ENCODE results near the gene M6PR.

Gene M6PR

DNA sequence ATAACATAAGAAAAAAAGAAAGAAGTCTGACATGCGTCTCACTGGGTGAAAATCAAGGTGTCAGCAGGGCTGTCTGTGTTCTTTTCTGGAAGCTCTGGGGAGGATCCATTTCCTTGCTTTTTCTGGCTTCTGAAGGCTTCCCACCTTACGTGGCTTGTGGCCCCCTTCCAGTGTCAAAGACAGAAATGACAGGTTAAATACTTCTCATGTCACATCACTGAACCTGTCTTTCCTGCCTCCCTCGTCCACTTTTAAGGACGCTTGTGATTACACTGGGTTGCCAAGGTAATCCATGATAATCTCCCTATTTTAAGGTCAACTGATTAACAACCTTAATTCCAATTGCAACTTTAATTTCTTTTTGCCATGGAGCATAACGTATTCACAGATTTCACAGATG lies 39.7 kb downstream of the M6PR start:
- H3K79me2 ChIP-seq (ENCODE audit: insufficient read depth, low read length) = peaks cover under 1% of the 10 kb centered on the region; the same call in 1 of the 2 replicates
- TF ChIP-seq, protein P1, sequence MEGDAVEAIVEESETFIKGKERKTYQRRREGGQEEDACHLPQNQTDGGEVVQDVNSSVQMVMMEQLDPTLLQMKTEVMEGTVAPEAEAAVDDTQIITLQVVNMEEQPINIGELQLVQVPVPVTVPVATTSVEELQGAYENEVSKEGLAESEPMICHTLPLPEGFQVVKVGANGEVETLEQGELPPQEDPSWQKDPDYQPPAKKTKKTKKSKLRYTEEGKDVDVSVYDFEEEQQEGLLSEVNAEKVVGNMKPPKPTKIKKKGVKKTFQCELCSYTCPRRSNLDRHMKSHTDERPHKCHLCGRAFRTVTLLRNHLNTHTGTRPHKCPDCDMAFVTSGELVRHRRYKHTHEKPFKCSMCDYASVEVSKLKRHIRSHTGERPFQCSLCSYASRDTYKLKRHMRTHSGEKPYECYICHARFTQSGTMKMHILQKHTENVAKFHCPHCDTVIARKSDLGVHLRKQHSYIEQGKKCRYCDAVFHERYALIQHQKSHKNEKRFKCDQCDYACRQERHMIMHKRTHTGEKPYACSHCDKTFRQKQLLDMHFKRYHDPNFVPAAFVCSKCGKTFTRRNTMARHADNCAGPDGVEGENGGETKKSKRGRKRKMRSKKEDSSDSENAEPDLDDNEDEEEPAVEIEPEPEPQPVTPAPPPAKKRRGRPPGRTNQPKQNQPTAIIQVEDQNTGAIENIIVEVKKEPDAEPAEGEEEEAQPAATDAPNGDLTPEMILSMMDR (conservative IDR thresholded peaks at IDR 0.05; ENCODE audit: low read length) = no peak
- no peaks in the 10 kb centered on the region; the same call in 1 of the 2 replicates for H3F3A ChIP-seq (ENCODE audit: low read depth)
- H3K9me3 ChIP-seq (ENCODE audit: insufficient read depth, low read depth, low read length) = no peaks in the 10 kb centered on the region
- no peak overlapping the region for H2AFZ ChIP-seq (ENCODE audit: low read length)
- H3K36me3 ChIP-seq (ENCODE audit: insufficient read depth, low read length) = no peaks in the 10 kb centered on the region
- no peaks in the 10 kb centered on the region for H4K20me1 ChIP-seq (ENCODE audit: insufficient read depth, low read length, poor library complexity, severe bottlenecking)
- H3K4me3 ChIP-seq (ENCODE audit: low read length, poor library complexity, severe bottlenecking) = no peak overlapping the region
- H3K4me2 ChIP-seq (ENCODE audit: low read depth, low read length, poor library complexity, severe bottlenecking) = no peak overlapping the region
- H3K9me2 ChIP-seq (replicated peaks; ENCODE audit: low read depth, low read length) = no peaks in the 10 kb centered on the region
- H3K27me3 ChIP-seq (ENCODE audit: insufficient read depth, low read length, poor library complexity, severe bottlenecking) = no peaks in the 10 kb centered on the region
- H3K4me1 ChIP-seq (ENCODE audit: insufficient read depth, low read length, poor library complexity, severe bottlenecking) = peaks cover 33% of the 10 kb centered on the region
- H3K9ac ChIP-seq (ENCODE audit: low read depth, low read length, poor library complexity, severe bottlenecking) = no peak overlapping the region

- Histone ChIP-seq H3K4me3 (ENCODE audit: low read length, poor library complexity, severe bottlenecking) (peak overlapping the region; percentile 27), H3K27me3 (ENCODE audit: insufficient read depth, low read length, poor library complexity, severe bottlenecking) (no peaks in the 10 kb centered on the region), H3K9ac (ENCODE audit: low read depth, low read length, poor library complexity, severe bottlenecking) (no peak overlapping the region), H4K20me1 (ENCODE audit: insufficient read depth, low read length, poor library complexity, severe bottlenecking) (no peaks in the 10 kb centered on the region), H3K36me3 (ENCODE audit: insufficient read depth, low read length) (no peaks in the 10 kb centered on the region), H3K9me2 (replicated peaks; ENCODE audit: low read depth, low read length) (no peaks in the 10 kb centered on the region), H3K79me2 (ENCODE audit: insufficient read depth, low read length) (no peaks in the 10 kb centered on the region), H3K9me3 (ENCODE audit: insufficient read depth, low read depth, low read length) (no peaks in the 10 kb centered on the region), H2AFZ (ENCODE audit: low read length) (peak overlapping the region; percentile 46; the same call in 1 of the 2 replicates), H3F3A (ENCODE audit: low read depth) (no peaks in the 10 kb centered on the region; the same call in 1 of the 2 replicates), H3K4me2 (ENCODE audit: low read depth, low read length, poor library complexity, severe bottlenecking) (peak overlapping the region; percentile 46), H3K4me1 (ENCODE audit: insufficient read depth, low read length, poor library complexity, severe bottlenecking) (peaks cover 20% of the 10 kb centered on the region)
- TF ChIP-seq, protein P1 (conservative IDR thresholded peaks at IDR 0.05; ENCODE audit: low read length) = no peak
- no peak for TF ChIP-seq EZH2phosphoT487 (IDR thresholded peaks at IDR 0.05; ENCODE audit: borderline replicate concordance)
Measured at GRCh38 chr12:8907513-8907912, 41.9 kb downstream of the M6PR start.

DNA sequence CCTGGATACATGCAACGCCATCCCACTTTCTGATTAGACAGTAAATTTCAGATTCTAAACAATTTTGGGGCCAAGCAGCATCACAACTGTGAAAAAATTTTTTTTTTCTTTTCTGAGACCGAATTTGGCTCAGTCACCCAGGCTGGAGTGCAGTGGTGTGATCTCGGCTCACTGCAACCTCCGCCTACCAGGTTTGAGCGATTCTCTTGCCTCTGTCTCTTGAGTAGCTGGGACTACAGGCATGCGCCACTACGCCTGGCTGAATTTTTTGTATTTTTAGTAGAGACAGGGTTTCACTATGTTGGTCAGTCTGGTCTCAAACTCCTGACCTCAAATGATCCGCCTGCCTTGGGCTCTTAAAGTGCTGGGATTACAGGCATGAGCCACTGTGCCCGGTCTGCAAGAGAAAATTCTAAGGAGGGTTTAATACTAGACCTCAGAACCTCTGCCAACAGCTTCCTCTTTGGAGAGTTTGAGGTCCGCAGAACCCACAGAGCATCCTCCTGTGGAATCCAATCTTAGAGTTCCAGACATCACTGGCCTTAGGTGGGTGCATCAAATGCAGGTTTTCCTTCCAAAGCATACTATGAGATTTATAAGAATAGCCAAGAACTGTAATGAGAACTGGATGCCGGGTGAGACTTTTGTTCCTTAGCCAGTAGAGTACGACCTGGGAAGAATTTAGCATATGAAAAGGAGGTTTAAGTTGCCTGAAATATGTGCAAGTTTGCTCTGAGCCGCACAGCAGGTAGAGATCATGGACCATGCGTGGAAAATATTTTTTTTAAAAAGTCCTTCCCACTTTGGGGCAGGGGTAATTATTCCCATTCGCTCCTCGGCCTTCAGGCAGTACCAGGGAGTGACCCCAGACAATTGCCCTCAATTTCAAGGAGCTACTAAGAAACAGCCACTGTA lies 42.9 kb downstream of the M6PR start:
- Histone ChIP-seq H3K9ac (ENCODE audit: low read depth, low read length, poor library complexity, severe bottlenecking) (no peak overlapping the region), H4K20me1 (ENCODE audit: insufficient read depth, low read length, poor library complexity, severe bottlenecking) (no peaks in the 10 kb centered on the region), H3K9me3 (ENCODE audit: insufficient read depth, low read depth, low read length) (no peaks in the 10 kb centered on the region), H3K4me3 (ENCODE audit: low read length, poor library complexity, severe bottlenecking) (no peak overlapping the region), H3K79me2 (ENCODE audit: insufficient read depth, low read length) (no peaks in the 10 kb centered on the region), H3F3A (ENCODE audit: low read depth) (no peaks in the 10 kb centered on the region; the same call in 1 of the 2 replicates), H3K4me2 (ENCODE audit: low read depth, low read length, poor library complexity, severe bottlenecking) (peak overlapping the region; percentile 46), H3K27me3 (ENCODE audit: insufficient read depth, low read length, poor library complexity, severe bottlenecking) (no peaks in the 10 kb centered on the region), H3K4me1 (ENCODE audit: insufficient read depth, low read length, poor library complexity, severe bottlenecking) (peaks cover 12% of the 10 kb centered on the region), H3K36me3 (ENCODE audit: insufficient read depth, low read length) (no peaks in the 10 kb centered on the region), H2AFZ (ENCODE audit: low read length) (0 out of 2 replicates have a peak overlapping the region, but pooled peaks have one; percentile 46), H3K9me2 (replicated peaks; ENCODE audit: low read depth, low read length) (no peaks in the 10 kb centered on the region)
- TF ChIP-seq EZH2phosphoT487 (IDR thresholded peaks at IDR 0.05; ENCODE audit: borderline replicate concordance) = no peak
- TF ChIP-seq, protein P1 (conservative IDR thresholded peaks at IDR 0.05; ENCODE audit: low read length) = no peak
